ENCODE results near the gene ADCY6. TPM values are rescaled to one million over a fixed set of nuclear protein-coding genes. Genes with fewer than 3 reads are reported as not detected.

The ADCY6 gene
- total RNA-seq, 1 experiment from 2014 or later = 24.1 TPM

DNA sequence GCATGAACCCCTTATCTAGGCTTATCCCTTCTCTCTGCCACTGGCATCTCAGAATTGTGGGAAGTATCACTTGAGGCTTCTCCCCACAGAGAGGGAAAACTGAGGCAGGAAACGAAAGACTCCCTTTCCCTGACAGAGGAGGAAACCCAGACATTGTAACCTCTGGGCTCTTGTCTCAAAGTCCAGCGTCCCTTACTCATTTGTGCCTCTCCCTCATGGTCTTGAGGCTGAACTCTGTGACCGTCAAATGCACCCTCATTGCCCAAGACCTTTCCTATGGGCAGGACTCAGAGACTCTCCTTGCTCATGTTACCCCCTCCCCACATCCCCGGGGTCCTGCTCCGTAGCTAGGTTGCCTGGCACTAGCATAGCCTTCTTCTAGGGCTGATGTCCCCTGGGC, 33.2 kb upstream of the ADCY6 start:
- POLR2A ChIA-PET = no interaction called here
- Histone ChIP-seq H3K9me3 (ENCODE audit: control insufficient read depth, insufficient read depth, low read depth, low read length) (no peaks in the 10 kb centered on the region), H3K36me3 (ENCODE audit: control insufficient read depth, insufficient read depth, low read length) (no peaks in the 10 kb centered on the region; the same call in 1 of the 2 replicates), H3K27ac (ENCODE audit: low read length) (no peak overlapping the region), H3K4me1 (ENCODE audit: control insufficient read depth, insufficient read depth, low read length) (peaks cover 14% of the 10 kb centered on the region), H3K27me3 (ENCODE audit: control insufficient read depth, insufficient read depth, low read length) (no peaks in the 10 kb centered on the region), H3K4me3 (ENCODE audit: low read depth in 2 of 2, low read length in 2 of 2) (no peak overlapping the region)
- CTCF ChIA-PET = no interaction called here
- intact Hi-C loops (cut with micrococcal nuclease; ENCODE audit: unreplicated experiment) (no loop called here), in situ Hi-C loops (cut with HindIII; ENCODE audit: low pct_unique_long_range_greater_than_20kb, low sequenced_read_pairs) (no loop called here)
- BruUV-seq (replicated peaks) = no TSS peak
- no peak for ATAC-seq
- TF ChIP-seq TCF7L2 (IDR thresholded peaks at IDR 0.05; ENCODE audit: low read depth, low read length) (no peak), POLR2AphosphoS5 (IDR thresholded peaks at IDR 0.05; ENCODE audit: low read depth, low read length) (no peak), SIN3A (IDR thresholded peaks at IDR 0.05; ENCODE audit: borderline replicate concordance, insufficient read depth, low read depth, low read length) (no peak)
- TF ChIP-seq, protein P1, sequence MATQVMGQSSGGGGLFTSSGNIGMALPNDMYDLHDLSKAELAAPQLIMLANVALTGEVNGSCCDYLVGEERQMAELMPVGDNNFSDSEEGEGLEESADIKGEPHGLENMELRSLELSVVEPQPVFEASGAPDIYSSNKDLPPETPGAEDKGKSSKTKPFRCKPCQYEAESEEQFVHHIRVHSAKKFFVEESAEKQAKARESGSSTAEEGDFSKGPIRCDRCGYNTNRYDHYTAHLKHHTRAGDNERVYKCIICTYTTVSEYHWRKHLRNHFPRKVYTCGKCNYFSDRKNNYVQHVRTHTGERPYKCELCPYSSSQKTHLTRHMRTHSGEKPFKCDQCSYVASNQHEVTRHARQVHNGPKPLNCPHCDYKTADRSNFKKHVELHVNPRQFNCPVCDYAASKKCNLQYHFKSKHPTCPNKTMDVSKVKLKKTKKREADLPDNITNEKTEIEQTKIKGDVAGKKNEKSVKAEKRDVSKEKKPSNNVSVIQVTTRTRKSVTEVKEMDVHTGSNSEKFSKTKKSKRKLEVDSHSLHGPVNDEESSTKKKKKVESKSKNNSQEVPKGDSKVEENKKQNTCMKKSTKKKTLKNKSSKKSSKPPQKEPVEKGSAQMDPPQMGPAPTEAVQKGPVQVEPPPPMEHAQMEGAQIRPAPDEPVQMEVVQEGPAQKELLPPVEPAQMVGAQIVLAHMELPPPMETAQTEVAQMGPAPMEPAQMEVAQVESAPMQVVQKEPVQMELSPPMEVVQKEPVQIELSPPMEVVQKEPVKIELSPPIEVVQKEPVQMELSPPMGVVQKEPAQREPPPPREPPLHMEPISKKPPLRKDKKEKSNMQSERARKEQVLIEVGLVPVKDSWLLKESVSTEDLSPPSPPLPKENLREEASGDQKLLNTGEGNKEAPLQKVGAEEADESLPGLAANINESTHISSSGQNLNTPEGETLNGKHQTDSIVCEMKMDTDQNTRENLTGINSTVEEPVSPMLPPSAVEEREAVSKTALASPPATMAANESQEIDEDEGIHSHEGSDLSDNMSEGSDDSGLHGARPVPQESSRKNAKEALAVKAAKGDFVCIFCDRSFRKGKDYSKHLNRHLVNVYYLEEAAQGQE (IDR thresholded peaks at IDR 0.05; ENCODE audit: insufficient read depth in 1 of 2, low read depth in 2 of 2, low read length in 1 of 2) = no peak
- TF ChIP-seq, protein P2, sequence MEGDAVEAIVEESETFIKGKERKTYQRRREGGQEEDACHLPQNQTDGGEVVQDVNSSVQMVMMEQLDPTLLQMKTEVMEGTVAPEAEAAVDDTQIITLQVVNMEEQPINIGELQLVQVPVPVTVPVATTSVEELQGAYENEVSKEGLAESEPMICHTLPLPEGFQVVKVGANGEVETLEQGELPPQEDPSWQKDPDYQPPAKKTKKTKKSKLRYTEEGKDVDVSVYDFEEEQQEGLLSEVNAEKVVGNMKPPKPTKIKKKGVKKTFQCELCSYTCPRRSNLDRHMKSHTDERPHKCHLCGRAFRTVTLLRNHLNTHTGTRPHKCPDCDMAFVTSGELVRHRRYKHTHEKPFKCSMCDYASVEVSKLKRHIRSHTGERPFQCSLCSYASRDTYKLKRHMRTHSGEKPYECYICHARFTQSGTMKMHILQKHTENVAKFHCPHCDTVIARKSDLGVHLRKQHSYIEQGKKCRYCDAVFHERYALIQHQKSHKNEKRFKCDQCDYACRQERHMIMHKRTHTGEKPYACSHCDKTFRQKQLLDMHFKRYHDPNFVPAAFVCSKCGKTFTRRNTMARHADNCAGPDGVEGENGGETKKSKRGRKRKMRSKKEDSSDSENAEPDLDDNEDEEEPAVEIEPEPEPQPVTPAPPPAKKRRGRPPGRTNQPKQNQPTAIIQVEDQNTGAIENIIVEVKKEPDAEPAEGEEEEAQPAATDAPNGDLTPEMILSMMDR (IDR thresholded peaks at IDR 0.05) = no peak
- DNase-seq (ENCODE audit: low read depth, low spot score) = no peak

DNA sequence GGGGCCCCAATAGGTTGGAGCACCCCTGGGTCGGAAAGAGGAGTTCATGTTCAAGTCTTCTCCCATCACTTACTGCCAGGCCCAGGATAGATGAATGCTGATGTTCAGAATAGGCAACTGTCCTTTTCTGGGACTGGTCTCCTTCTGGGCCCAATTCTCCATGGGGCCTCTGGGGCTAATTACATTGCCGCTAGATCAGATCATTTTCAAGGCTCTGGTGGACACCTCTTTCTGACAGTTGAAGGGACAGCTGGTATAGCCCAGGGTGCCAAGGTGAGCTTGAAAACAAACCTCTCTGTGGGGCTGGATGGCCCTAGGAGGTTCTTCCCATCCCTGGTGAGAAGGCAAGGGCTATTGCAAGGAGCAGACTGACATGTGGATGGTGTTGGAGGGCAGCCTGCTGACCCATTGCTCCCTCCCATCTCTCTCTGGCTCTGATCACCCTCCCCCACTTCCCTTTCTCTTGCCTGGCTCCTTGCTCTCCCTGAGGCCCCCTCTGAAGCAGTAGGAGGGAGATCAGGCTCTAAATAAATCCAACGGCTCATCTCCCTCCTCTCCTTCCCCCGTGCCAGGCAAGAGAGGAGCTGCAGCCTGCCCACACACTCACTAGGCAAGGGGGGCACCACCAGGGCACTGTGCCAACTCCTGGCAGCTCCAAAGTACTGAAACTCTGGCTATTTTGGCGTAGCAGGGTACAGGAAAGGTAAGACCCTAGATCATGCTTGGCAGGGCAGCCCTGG, 31.3 kb upstream of the ADCY6 start:
- BruUV-seq (replicated peaks) = no TSS peak
- no peaks in the 10 kb centered on the region; the same call in 1 of the 2 replicates for H3K36me3 ChIP-seq (ENCODE audit: control insufficient read depth, insufficient read depth, low read length)
- no peak overlapping the region for H3K27ac ChIP-seq (ENCODE audit: low read length)
- CTCF ChIA-PET = no interaction called here
- no peaks in the 10 kb centered on the region for H3K9me3 ChIP-seq (ENCODE audit: control insufficient read depth, insufficient read depth, low read depth, low read length)
- TF ChIP-seq, protein P2 (IDR thresholded peaks at IDR 0.05) = no peak
- TF ChIP-seq, protein P1 (IDR thresholded peaks at IDR 0.05; ENCODE audit: insufficient read depth in 1 of 2, low read depth in 2 of 2, low read length in 1 of 2) = no peak
- TF ChIP-seq POLR2AphosphoS5 (IDR thresholded peaks at IDR 0.05; ENCODE audit: low read depth, low read length) (no peak), TCF7L2 (IDR thresholded peaks at IDR 0.05; ENCODE audit: low read depth, low read length) (no peak), SIN3A (IDR thresholded peaks at IDR 0.05; ENCODE audit: borderline replicate concordance, insufficient read depth, low read depth, low read length) (no peak)
- POLR2A ChIA-PET = no interaction called here
- intact Hi-C loops (cut with micrococcal nuclease; ENCODE audit: unreplicated experiment) = no loop called here
- peaks cover 23% of the 10 kb centered on the region for H3K4me1 ChIP-seq (ENCODE audit: control insufficient read depth, insufficient read depth, low read length)
- DNase-seq (ENCODE audit: low read depth, low spot score) (no peak), ATAC-seq (no peak)
- no peaks in the 10 kb centered on the region for H3K27me3 ChIP-seq (ENCODE audit: control insufficient read depth, insufficient read depth, low read length)
- no peak overlapping the region for H3K4me3 ChIP-seq (ENCODE audit: low read depth in 2 of 2, low read length in 2 of 2)
- in situ Hi-C loops (cut with HindIII; ENCODE audit: low pct_unique_long_range_greater_than_20kb, low sequenced_read_pairs) = no loop called here
